Duodenal mucosa (tissue), 2 donors: Measurements from ENCODE around the gene WDR70.
"Not testable (repeated sequence)": the region's sequence is repeated elsewhere in the genome, so short reads cannot be mapped to it uniquely, and the experiment has no call there.

Source experiments
- H3K27ac ChIP-seq: one replicate; pipeline ENCODE4 v1.7.0; 2013; ENCODE audit warnings: low read depth, low read length
- H3K27me3 ChIP-seq, 2 donors: one replicate each; pipeline ENCODE4 v1.7.0; 2013; ENCODE audit warnings: low read length in 2 of 2, control low read depth in 1 of 2; ENCODE audit not compliant: insufficient read depth in 2 of 2, control insufficient read depth in 1 of 2
- H3K36me3 ChIP-seq, 2 donors: one replicate each; pipeline ENCODE4 v1.7.0; 2013; ENCODE audit warnings: low read length in 2 of 2, control low read depth in 1 of 2; ENCODE audit not compliant: insufficient read depth in 2 of 2, control insufficient read depth in 1 of 2
- H3K4me1 ChIP-seq, 2 donors: one replicate each; pipeline ENCODE4 v1.7.0; 2013; ENCODE audit warnings: low read length in 2 of 2, control low read depth in 1 of 2; ENCODE audit not compliant: insufficient read depth in 2 of 2, control insufficient read depth in 1 of 2
- H3K4me3 ChIP-seq, 2 donors: one replicate each; pipeline ENCODE4 v1.7.0; 2013; ENCODE audit warnings: low read length in 2 of 2, low read depth in 1 of 2
- H3K9ac ChIP-seq, 2 donors: one replicate each; pipeline ENCODE4 v1.7.0; 2013; ENCODE audit warnings: low read length in 2 of 2, low read depth in 1 of 2
- H3K9me3 ChIP-seq, 2 donors: one replicate each; pipeline ENCODE4 v1.7.0; 2013; ENCODE audit warnings: low read length in 2 of 2, control low read depth in 1 of 2; ENCODE audit not compliant: control insufficient read depth in 1 of 2

WDR70 gene

GRCh38 chr5:37619353-37619752 is 240.2 kb downstream of the WDR70 start:
- H3K4me1 ChIP-seq = no peaks in the 10 kb centered on the region
- peaks cover 0 to 5% of the 10 kb centered on the region in 2 donors for H3K36me3 ChIP-seq
- H3K9me3 ChIP-seq = no peaks in the 10 kb centered on the region
- H3K9ac ChIP-seq = no peak overlapping the region
- H3K4me3 ChIP-seq = no peak overlapping the region
- no peak overlapping the region for H3K27ac ChIP-seq
- no peaks in the 10 kb centered on the region for H3K27me3 ChIP-seq

GRCh38 chr5:37622354-37622753 is 243.2 kb downstream of the WDR70 start:
- H3K9ac ChIP-seq, H3K4me1 ChIP-seq, H3K4me3 ChIP-seq, H3K27ac ChIP-seq, H3K9me3 ChIP-seq, H3K36me3 ChIP-seq, H3K27me3 ChIP-seq: not testable (repeated sequence)

GRCh38 chr5:37626266-37626665 is 247.1 kb downstream of the WDR70 start:
- Histone ChIP-seq H3K27ac (no peak overlapping the region), H3K9ac (no peak overlapping the region), H3K4me3 (no peak overlapping the region), H3K36me3 (no peaks in the 10 kb centered on the region), H3K27me3 (no peaks in the 10 kb centered on the region), H3K9me3 (peaks cover 0 to 14% of the 10 kb centered on the region in 2 donors), H3K4me1 (no peaks in the 10 kb centered on the region)

GRCh38 chr5:37628876-37629275 is 249.8 kb downstream of the WDR70 start:
- Histone ChIP-seq H3K9ac (no peak overlapping the region), H3K27me3 (no peaks in the 10 kb centered on the region), H3K36me3 (no peaks in the 10 kb centered on the region), H3K9me3 (peaks cover 0 to 14% of the 10 kb centered on the region in 2 donors), H3K27ac (no peak overlapping the region), H3K4me1 (no peaks in the 10 kb centered on the region), H3K4me3 (no peak overlapping the region)

GRCh38 chr5:37631939-37632338 is 252.8 kb downstream of the WDR70 start:
- Histone ChIP-seq H3K27me3 (no peaks in the 10 kb centered on the region), H3K36me3 (no peaks in the 10 kb centered on the region), H3K4me3 (no peak overlapping the region), H3K9ac (no peak overlapping the region), H3K4me1 (no peaks in the 10 kb centered on the region), H3K9me3 (peaks cover 0 to 14% of the 10 kb centered on the region in 2 donors), H3K27ac (no peak overlapping the region)

- Histone ChIP-seq H3K4me1 (no peaks in the 10 kb centered on the region), H3K9ac (no peak overlapping the region), H3K9me3 (no peaks in the 10 kb centered on the region)
Measured at GRCh38 chr5:37637165-37637845, 258.2 kb downstream of the WDR70 start.

GRCh38 chr5:37638897-37639296 is 259.8 kb downstream of the WDR70 start:
- H3K9ac ChIP-seq = no peak overlapping the region
- H3K9me3 ChIP-seq = no peaks in the 10 kb centered on the region
- no peaks in the 10 kb centered on the region for H3K4me1 ChIP-seq
- H3K4me3 ChIP-seq = no peak overlapping the region
- no peaks in the 10 kb centered on the region for H3K27me3 ChIP-seq
- H3K27ac ChIP-seq = no peak overlapping the region
- H3K36me3 ChIP-seq = no peaks in the 10 kb centered on the region

More at GRCh38 chr5:37637165-37637845, 258.2 kb downstream of the WDR70 start:
- Histone ChIP-seq H3K27me3 (no peaks in the 10 kb centered on the region), H3K4me3 (no peak overlapping the region), H3K36me3 (no peaks in the 10 kb centered on the region), H3K27ac (no peak overlapping the region)

- H3K4me3 ChIP-seq = no peak overlapping the region
- no peaks in the 10 kb centered on the region for H3K4me1 ChIP-seq
- no peaks in the 10 kb centered on the region for H3K36me3 ChIP-seq
- peaks cover 0 to 3% of the 10 kb centered on the region in 2 donors for H3K9me3 ChIP-seq
- no peaks in the 10 kb centered on the region for H3K27me3 ChIP-seq
- H3K9ac ChIP-seq = no peak overlapping the region
- H3K27ac ChIP-seq = no peak overlapping the region
Measured at GRCh38 chr5:37640088-37640487, 261.0 kb downstream of the WDR70 start.

GRCh38 chr5:37641933-37642332 is 262.8 kb downstream of the WDR70 start:
- no peaks in the 10 kb centered on the region for H3K27me3 ChIP-seq
- H3K9me3 ChIP-seq = peaks cover 0 to 7% of the 10 kb centered on the region in 2 donors
- H3K4me3 ChIP-seq = no peak overlapping the region
- no peaks in the 10 kb centered on the region for H3K4me1 ChIP-seq
- H3K27ac ChIP-seq = no peak overlapping the region
- no peak overlapping the region for H3K9ac ChIP-seq
- H3K36me3 ChIP-seq = no peaks in the 10 kb centered on the region

GRCh38 chr5:37645707-37646106 is 266.6 kb downstream of the WDR70 start:
- Histone ChIP-seq H3K27ac (no peak overlapping the region), H3K36me3 (no peaks in the 10 kb centered on the region), H3K4me1 (no peaks in the 10 kb centered on the region), H3K4me3 (no peak overlapping the region), H3K9ac (no peak overlapping the region), H3K27me3 (no peaks in the 10 kb centered on the region), H3K9me3 (peaks cover 0 to 7% of the 10 kb centered on the region in 2 donors)
